BLaER1 treated with 17β-estradiol and CSF1 and Interleukin-3, amounts not matched to agents 10 nM and 100 nM (cell line): ENCODE measurements around the gene CALCA.

Source experiments
- H3K27ac ChIP-seq, 11 experiments: shearing (Covaris generic); formaldehyde crosslinking; 2 replicates each; pipeline ENCODE4 v1.8.1; 2022
- H3K27me3 ChIP-seq, 11 experiments: shearing (Covaris generic); formaldehyde crosslinking; 2 replicates each; pipeline ENCODE4 v1.8.1; 2022
- H3K36me3 ChIP-seq, 11 experiments: shearing (Covaris generic); formaldehyde crosslinking; 2 replicates each; pipeline ENCODE4 v1.8.1; 2022
- H3K4me1 ChIP-seq, 10 experiments: shearing (Covaris generic); formaldehyde crosslinking; 2 replicates each; pipeline ENCODE4 v1.8.1; 2022
- H3K4me2 ChIP-seq, 11 experiments: shearing (Covaris generic); formaldehyde crosslinking; 2 replicates each; pipeline ENCODE4 v1.8.1; 2022
- H3K4me3 ChIP-seq, 10 experiments: shearing (Covaris generic); formaldehyde crosslinking; 2 replicates each; pipeline ENCODE4 v1.8.1; 2022
- H3K9ac ChIP-seq, 11 experiments: shearing (Covaris generic); formaldehyde crosslinking; 2 replicates each; pipeline ENCODE4 v1.8.1; 2022
- H3K9me3 ChIP-seq, 11 experiments: shearing (Covaris generic); formaldehyde crosslinking; replicated peaks in 1 of 11; 2 replicates each; pipeline ENCODE4 v1.8.1; 2022
- H4K20me1 ChIP-seq, 11 experiments: shearing (Covaris generic); formaldehyde crosslinking; 2 replicates each; pipeline ENCODE4 v1.8.1; 2022
- Cebpa-rat ChIP-seq, 11 experiments: shearing (Covaris generic); IDR thresholded peaks; 2 replicates each; pipeline ENCODE4 v1.8.1; 2022

CALCA gene

GRCh38 chr11:14956111-14956510 lies 16.0 kb downstream of the CALCA start:
- TF ChIP-seq Cebpa-rat (IDR thresholded peaks at IDR 0.05), result no peak
- Histone ChIP-seq H3K27me3 (no peaks in the 10 kb centered on the region), H3K9me3 (no peaks in the 10 kb centered on the region), H3K4me3 (no peak overlapping the region), H3K9ac (no peak overlapping the region), H3K4me1 (no peaks in the 10 kb centered on the region), H3K4me2 (no peak overlapping the region), H3K27ac (no peak overlapping the region), H3K36me3 (no peaks in the 10 kb centered on the region), H4K20me1 (no peaks in the 10 kb centered on the region)

DNA sequence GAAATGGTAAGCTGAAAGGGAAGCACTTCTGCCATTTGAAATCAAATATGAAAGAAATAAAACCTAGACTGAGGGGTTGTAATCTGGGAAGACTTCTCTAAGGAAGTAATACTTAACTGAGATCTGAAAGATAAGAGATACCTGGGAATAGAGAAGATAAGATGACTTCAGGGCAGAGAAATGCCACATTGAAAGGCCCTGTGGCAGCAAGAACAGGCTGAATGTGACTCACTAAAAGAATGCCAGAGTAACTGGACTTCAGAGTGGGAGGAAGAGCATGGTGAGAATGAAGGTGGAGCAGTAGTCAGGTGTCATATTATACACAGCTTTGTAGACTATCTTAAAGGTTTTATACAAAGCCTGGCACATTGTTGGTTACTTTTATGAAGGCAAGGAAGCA lies 17.6 kb downstream of the CALCA start:
- H3K9ac ChIP-seq, result no peak overlapping the region
- H3K4me3 ChIP-seq, result no peak overlapping the region
- no peak for TF ChIP-seq Cebpa-rat (IDR thresholded peaks at IDR 0.05)

DNA sequence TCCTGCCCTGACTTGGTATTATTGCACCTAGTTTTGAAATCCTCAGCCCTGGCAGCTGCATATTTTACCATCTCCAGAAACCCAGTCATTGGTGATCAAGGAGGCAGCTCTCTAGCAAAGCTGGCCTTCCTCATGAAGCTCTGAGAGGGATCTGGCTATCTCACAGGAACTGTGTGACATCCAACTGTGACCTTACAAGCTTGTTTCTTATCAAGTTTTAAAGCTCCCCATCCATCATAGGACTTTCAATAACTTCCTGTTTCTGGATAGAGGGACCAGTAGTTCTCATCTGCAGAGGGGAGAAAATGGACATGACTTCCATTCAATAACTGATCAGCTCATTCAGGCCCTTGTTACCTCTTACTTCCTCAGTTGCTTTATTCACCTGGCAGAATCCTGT lies 18.2 kb downstream of the CALCA start:
- no peaks in the 10 kb centered on the region for H3K4me1 ChIP-seq
- TF ChIP-seq Cebpa-rat (IDR thresholded peaks at IDR 0.05), result no peak
- H3K27me3 ChIP-seq, result no peaks in the 10 kb centered on the region
- no peaks in the 10 kb centered on the region for H4K20me1 ChIP-seq
- no peak overlapping the region for H3K4me2 ChIP-seq
- H3K9ac ChIP-seq, result no peak overlapping the region
- H3K4me3 ChIP-seq, result no peak overlapping the region
- no peaks in the 10 kb centered on the region for H3K36me3 ChIP-seq
- H3K9me3 ChIP-seq, result no peaks in the 10 kb centered on the region
- H3K27ac ChIP-seq, result no peak overlapping the region

More for the DNA sequence above, 17.6 kb downstream of the CALCA start:
- Histone ChIP-seq H3K27me3 (no peaks in the 10 kb centered on the region), H3K4me2 (no peak overlapping the region), H3K27ac (no peak overlapping the region), H3K36me3 (no peaks in the 10 kb centered on the region), H3K4me1 (no peaks in the 10 kb centered on the region), H4K20me1 (no peaks in the 10 kb centered on the region), H3K9me3 (no peaks in the 10 kb centered on the region)

- no peak for TF ChIP-seq Cebpa-rat (IDR thresholded peaks at IDR 0.05)
- no peak overlapping the region for H3K4me3 ChIP-seq
- H3K27me3 ChIP-seq, result no peaks in the 10 kb centered on the region
- no peaks in the 10 kb centered on the region for H3K4me1 ChIP-seq
- H3K36me3 ChIP-seq, result no peaks in the 10 kb centered on the region
- no peak overlapping the region for H3K27ac ChIP-seq
- H3K9me3 ChIP-seq, result no peaks in the 10 kb centered on the region
- no peak overlapping the region for H3K9ac ChIP-seq
- no peak overlapping the region for H3K4me2 ChIP-seq
- H4K20me1 ChIP-seq, result no peaks in the 10 kb centered on the region
These were observed 22.6 kb downstream of the CALCA start for GRCh38 chr11:14949437-14950147.

- Histone ChIP-seq H3K4me1 (no peaks in the 10 kb centered on the region), H4K20me1 (no peaks in the 10 kb centered on the region), H3K36me3 (peaks cover 0 to 11% (median 0%) of the 10 kb centered on the region in 11 experiments; a peak in 2 of 22 replicates), H3K27ac (no peak overlapping the region), H3K4me3 (no peak overlapping the region), H3K9ac (no peak overlapping the region), H3K4me2 (no peak overlapping the region), H3K27me3 (no peaks in the 10 kb centered on the region), H3K9me3 (peaks cover 9 to 22% (median 14%) of the 10 kb centered on the region in 11 experiments)
- no peak for TF ChIP-seq Cebpa-rat (IDR thresholded peaks at IDR 0.05)
These were observed 29.4 kb downstream of the CALCA start for GRCh38 chr11:14942745-14943144.

DNA sequence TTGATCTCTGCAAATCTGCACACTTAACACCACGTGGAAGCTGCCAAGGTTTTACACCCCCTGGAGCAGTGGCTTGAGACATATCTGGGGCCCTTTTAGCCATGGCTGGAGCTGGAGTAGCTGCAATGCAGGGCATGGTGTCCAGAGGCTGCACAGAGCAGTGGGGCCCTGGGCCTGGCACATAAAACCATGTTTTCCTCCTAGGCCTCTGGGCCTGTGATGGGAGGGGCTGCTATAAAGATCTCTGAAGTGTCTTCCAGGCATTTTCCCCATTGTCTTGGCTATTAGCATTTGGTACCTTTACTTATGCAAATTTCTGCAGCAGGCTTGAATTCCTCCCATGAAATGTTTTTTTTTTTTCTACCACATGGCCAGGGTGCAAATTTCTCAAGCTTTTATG lies 33.2 kb downstream of the CALCA start:
- Histone ChIP-seq H3K9ac (no peak overlapping the region), H3K4me1 (no peaks in the 10 kb centered on the region), H3K4me3 (no peak overlapping the region), H3K36me3 (peaks cover 0 to 11% (median 0%) of the 10 kb centered on the region in 11 experiments; a peak in 2 of 22 replicates), H3K27ac (no peak overlapping the region), H3K4me2 (no peak overlapping the region), H3K27me3 (no peaks in the 10 kb centered on the region), H3K9me3 (peaks cover 10 to 31% (median 15%) of the 10 kb centered on the region in 11 experiments), H4K20me1 (no peaks in the 10 kb centered on the region)
- no peak for TF ChIP-seq Cebpa-rat (IDR thresholded peaks at IDR 0.05)

DNA sequence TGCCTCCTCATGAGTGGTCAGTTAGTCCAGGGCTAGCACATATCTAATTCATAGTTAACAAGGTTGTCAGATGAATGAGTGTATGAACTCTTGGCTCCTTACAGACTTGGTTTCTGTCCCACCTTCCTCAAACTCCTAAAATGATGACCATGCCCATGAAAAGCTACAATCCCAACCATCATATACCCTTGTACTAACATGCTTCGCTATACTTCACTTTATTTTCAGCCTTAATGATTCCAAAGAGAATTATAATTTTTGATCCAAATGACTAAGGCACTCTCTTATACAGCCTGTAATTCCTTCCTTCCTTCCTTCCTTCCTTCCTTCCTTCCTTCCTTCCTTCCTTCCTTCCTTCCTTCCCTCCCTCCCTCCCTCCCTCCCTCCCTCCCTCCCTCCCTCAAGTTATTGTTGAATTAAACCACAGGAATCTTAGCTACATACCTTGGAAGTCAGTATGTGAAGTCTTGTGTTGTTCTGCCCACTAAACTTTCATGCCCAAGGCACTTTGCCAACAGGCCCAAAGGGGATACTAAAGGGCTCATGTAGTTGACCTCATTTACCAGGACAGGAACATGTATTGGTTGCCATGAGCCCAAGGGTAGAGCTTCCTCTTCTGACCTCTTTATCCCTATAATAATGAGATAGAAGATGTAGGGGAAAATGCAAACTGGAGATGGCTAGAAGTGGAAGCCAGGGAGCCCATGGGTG lies 37.4 kb downstream of the CALCA start:
- Histone ChIP-seq H3K4me3 (no peak overlapping the region), H3K4me1 (no peaks in the 10 kb centered on the region), H3K9ac (no peak overlapping the region), H3K9me3 (peaks cover 10 to 29% (median 16%) of the 10 kb centered on the region in 11 experiments), H4K20me1 (no peaks in the 10 kb centered on the region), H3K36me3 (peaks cover 0 to 11% (median 0%) of the 10 kb centered on the region in 11 experiments; a peak in 2 of 22 replicates), H3K27me3 (no peaks in the 10 kb centered on the region), H3K27ac (no peak overlapping the region), H3K4me2 (no peak overlapping the region)
- no peak for TF ChIP-seq Cebpa-rat (IDR thresholded peaks at IDR 0.05)

DNA sequence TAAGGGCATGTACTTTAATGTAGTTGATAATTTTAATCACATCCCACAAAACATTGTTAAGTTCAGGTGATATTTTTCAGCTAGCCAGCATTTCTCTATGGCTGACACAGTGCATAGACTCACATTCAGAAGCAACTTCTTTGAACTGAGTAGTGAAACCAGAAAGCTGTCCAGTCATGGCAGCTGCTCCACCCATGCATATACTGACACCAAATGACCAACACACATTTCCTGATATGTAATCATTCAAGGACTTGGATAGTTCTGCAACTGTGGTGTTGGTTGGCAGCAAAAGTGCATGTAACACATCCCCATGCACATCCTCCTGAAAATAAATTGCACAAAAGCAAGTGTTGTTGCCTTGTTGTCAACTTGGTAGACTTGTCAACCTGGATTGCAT lies 39.7 kb downstream of the CALCA start:
- peaks cover 17 to 31% (median 24%) of the 10 kb centered on the region in 11 experiments; a peak in 21 of 22 replicates for H3K9me3 ChIP-seq

GRCh38 chr11:14930369-14930768 lies 41.8 kb downstream of the CALCA start:
- Histone ChIP-seq H3K27ac (no peak overlapping the region), H3K4me2 (no peak overlapping the region)

More for the DNA sequence above, 39.7 kb downstream of the CALCA start:
- Histone ChIP-seq H3K27ac (no peak overlapping the region), H4K20me1 (no peaks in the 10 kb centered on the region), H3K4me1 (no peaks in the 10 kb centered on the region), H3K4me3 (no peak overlapping the region), H3K9ac (no peak overlapping the region), H3K36me3 (no peaks in the 10 kb centered on the region; a peak in 1 of 22 replicates), H3K27me3 (no peaks in the 10 kb centered on the region), H3K4me2 (no peak overlapping the region)
- no peak for TF ChIP-seq Cebpa-rat (IDR thresholded peaks at IDR 0.05)

More at GRCh38 chr11:14930369-14930768, 41.8 kb downstream of the CALCA start:
- peaks cover 17 to 36% (median 24%) of the 10 kb centered on the region in 11 experiments; a peak in 21 of 22 replicates for H3K9me3 ChIP-seq
- H3K9ac ChIP-seq, result no peak overlapping the region
- H3K4me3 ChIP-seq, result no peak overlapping the region
- H3K4me1 ChIP-seq, result no peaks in the 10 kb centered on the region
- no peaks in the 10 kb centered on the region for H4K20me1 ChIP-seq
- no peak for TF ChIP-seq Cebpa-rat (IDR thresholded peaks at IDR 0.05)
- H3K36me3 ChIP-seq, result peaks cover 0 to 5% (median 0%) of the 10 kb centered on the region in 11 experiments; a peak in 1 of 22 replicates
- H3K27me3 ChIP-seq, result no peaks in the 10 kb centered on the region
